Type B pancreatic cell (in vitro differentiated cells): ENCODE results near the gene PPP4R1. TPM values are rescaled to one million over a fixed set of nuclear protein-coding genes. Genes with fewer than 3 reads are reported as not detected.

Experiments used
- DNase-seq: peaks from one replicate; pipeline ENCODE4 v3.0.0; 2021; ENCODE audit warnings: mixed read lengths; ENCODE audit not compliant: unreplicated experiment; ENCODE audit errors: extremely low spot score
- H3K27ac Mint-ChIP-seq: 2 replicates; pipeline ENCODE4 v1.8.0; 2021; ENCODE audit warnings: mild to moderate bottlenecking, mixed read lengths
- H3K27me3 Mint-ChIP-seq: 2 replicates; pipeline ENCODE4 v1.8.0; 2021; ENCODE audit warnings: mixed read lengths
- H3K36me3 Mint-ChIP-seq: 2 replicates; pipeline ENCODE4 v1.8.0; 2021; ENCODE audit warnings: mixed read lengths
- H3K4me1 Mint-ChIP-seq: one replicate; pipeline ENCODE4 v1.8.0; 2021; ENCODE audit warnings: mixed read lengths; ENCODE audit not compliant: unreplicated experiment
- H3K4me3 Mint-ChIP-seq: 2 replicates; pipeline ENCODE4 v1.8.0; 2021; ENCODE audit warnings: mild to moderate bottlenecking, mixed read lengths
- H3K9me3 Mint-ChIP-seq: 2 replicates; pipeline ENCODE4 v1.8.0; 2021; ENCODE audit warnings: mixed read lengths
- total RNA-seq: library from RNA; stranded (reverse); gene quantifications from 2 replicates; pipeline ENCODE4 v1.2.1, GENCODE V29; 2021; ENCODE audit warnings: low replicate concordance
- TF ChIP-seq, protein P1 (sequence below): fragments of 200-600 bp; sonication (generic); conservative IDR thresholded peaks from 2 replicates; pipeline ENCODE4 v1.5.0; 2021; ENCODE audit warnings: antibody characterized with exemption, mild to moderate bottlenecking

PPP4R1 gene
- total RNA-seq, 1 donor from 2014 or later, result 109 TPM

DNA sequence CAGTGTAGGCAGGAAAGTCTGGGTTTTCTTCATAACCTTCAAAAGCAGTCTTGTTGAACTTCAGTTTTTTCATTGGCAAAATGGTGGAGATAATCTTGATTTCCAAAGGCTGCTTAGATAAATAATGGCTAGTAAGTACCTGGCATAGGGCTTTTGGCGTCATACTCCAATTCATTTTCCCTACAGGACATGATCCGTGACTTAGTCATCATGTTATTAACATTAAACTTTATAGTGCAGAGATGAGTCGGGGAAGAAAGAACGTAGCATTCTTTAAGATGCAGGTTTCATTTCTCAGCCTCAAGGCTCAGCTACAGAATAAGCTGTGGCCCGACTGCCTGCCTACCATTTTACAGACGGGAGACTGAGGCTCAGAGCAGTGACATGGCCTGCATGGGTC, 75.1 kb downstream of the PPP4R1 start:
- TF ChIP-seq, protein P1, sequence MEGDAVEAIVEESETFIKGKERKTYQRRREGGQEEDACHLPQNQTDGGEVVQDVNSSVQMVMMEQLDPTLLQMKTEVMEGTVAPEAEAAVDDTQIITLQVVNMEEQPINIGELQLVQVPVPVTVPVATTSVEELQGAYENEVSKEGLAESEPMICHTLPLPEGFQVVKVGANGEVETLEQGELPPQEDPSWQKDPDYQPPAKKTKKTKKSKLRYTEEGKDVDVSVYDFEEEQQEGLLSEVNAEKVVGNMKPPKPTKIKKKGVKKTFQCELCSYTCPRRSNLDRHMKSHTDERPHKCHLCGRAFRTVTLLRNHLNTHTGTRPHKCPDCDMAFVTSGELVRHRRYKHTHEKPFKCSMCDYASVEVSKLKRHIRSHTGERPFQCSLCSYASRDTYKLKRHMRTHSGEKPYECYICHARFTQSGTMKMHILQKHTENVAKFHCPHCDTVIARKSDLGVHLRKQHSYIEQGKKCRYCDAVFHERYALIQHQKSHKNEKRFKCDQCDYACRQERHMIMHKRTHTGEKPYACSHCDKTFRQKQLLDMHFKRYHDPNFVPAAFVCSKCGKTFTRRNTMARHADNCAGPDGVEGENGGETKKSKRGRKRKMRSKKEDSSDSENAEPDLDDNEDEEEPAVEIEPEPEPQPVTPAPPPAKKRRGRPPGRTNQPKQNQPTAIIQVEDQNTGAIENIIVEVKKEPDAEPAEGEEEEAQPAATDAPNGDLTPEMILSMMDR, result no peak
- Mint-ChIP-seq H3K4me1 (peaks cover 11% of the 10 kb centered on the region), H3K27me3 (no peaks in the 10 kb centered on the region), H3K4me3 (no peak overlapping the region), H3K36me3 (peaks cover 20% of the 10 kb centered on the region), H3K27ac (no peak overlapping the region), H3K9me3 (no peaks in the 10 kb centered on the region)
- no peak for DNase-seq

DNA sequence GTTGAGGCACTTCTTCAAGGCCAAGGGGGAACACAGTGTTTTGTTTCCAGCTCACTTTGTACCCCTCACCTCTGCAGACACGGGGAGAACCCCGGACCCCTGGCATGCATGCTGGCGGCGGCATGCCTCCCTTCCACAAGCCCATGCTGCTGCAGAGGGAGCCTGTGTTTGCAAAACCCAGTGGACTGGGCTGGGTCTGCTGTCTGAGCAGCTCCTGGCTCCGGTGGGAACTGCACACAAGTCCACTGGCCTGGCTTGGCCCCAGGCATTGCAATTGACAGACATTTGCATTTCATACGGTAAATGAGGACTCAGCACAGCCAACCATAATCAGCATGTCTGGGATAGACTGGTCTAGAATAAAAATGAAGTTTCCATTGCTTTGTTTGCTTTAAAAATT, 76.7 kb downstream of the PPP4R1 start:
- TF ChIP-seq, protein P1, result no peak
- Mint-ChIP-seq H3K9me3 (no peaks in the 10 kb centered on the region), H3K27ac (no peak overlapping the region), H3K36me3 (peaks cover 27% of the 10 kb centered on the region), H3K4me1 (peaks cover 11% of the 10 kb centered on the region), H3K27me3 (no peaks in the 10 kb centered on the region), H3K4me3 (no peak overlapping the region)
- DNase-seq, result no peak

DNA sequence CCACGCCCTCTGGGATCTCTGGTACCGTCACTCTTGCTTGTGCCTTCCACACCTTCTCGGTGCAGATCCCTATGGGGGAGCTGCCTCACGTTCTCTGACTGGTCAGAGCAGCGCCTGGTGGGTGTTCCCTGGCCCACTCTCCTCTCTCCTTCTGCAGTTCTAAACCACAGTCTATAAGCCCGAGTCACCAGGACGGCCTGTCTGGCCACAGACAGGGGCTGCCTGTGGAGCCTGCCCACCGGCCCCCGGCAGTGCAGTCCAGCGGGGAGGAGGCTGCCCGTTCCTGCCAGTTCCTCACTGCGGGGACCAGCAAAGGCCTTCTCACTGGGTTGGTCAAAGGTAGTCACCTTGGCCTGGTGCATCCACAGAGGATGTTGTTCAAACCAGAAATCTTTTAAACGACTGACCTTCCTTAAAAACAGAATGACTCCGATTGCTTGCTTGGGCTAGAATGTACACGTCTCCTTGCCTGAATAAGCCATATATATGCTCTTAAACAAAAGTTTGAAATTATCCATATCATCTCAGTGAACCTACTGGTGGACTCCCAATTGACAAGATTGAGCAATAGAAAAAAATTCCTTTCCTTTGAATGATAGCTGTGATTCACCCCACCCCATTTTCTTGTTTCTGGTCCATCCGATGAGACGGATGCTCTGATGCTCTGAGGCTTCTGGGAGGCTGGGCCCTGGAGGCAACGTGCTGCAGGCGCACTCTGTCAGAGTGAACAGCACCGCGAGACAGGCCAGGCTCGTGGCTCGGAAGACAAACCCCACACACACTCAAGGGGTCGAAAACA, 77.8 kb downstream of the PPP4R1 start:
- Mint-ChIP-seq H3K27ac (no peak overlapping the region), H3K4me1 (peaks cover 11% of the 10 kb centered on the region), H3K4me3 (peak overlapping the region; percentile 45), H3K36me3 (peaks cover 25% of the 10 kb centered on the region), H3K27me3 (no peaks in the 10 kb centered on the region), H3K9me3 (no peaks in the 10 kb centered on the region)
- DNase-seq, result no peak
- TF ChIP-seq, protein P1, result no peak

DNA sequence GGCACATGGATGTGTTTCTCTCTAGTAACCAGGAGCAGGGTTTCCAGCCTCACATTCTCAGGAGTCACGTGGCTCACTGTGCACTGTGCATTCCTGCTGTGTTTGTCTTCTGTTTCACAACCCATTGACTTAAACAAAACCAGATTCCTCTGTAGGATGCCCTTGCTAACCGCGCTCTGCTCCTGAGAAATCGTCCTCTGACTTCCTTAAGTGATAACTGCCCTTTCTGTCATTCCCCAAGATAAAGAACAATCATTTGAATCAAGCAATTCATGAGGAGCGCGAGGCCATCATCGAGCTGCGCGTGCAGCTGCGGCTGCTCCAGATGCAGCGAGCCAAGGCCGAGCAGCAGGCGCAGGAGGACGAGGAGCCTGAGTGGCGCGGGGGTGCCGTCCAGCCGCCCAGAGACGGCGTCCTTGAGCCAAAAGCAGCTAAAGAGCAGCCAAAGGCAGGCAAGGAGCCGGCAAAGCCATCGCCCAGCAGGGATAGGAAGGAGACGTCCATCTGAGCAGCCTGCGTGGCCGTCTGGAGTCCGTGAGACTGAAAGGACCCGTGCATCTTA, 78.8 kb downstream of the PPP4R1 start:
- H3K4me3 Mint-ChIP-seq, result peak overlapping the region; percentile 50
- no peak for DNase-seq
- H3K27me3 Mint-ChIP-seq, result no peaks in the 10 kb centered on the region
- no peaks in the 10 kb centered on the region for H3K9me3 Mint-ChIP-seq
- peak overlapping the region; percentile 70 for H3K27ac Mint-ChIP-seq
- H3K36me3 Mint-ChIP-seq, result peaks cover 24% of the 10 kb centered on the region
- TF ChIP-seq, protein P1, result no peak
- H3K4me1 Mint-ChIP-seq, result peaks cover 11% of the 10 kb centered on the region

DNA sequence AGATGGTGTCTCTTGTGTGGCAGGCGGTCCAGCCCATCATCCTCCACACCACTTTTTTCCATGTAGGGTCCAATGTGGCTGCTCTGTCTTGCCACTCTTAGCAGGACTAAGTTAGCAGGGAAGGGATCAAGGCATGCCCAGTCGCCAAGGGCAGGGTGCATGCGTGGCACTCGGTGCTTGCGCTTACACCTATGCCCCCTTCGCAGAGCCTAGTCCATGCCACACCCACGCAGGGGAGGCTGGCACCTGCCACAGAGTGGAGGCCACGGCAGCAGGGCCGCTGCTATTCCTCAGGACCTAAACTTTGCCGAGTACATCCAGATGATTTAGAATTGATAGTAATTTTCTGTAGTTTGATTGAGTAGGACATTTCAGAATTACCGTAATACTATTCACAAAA, 79.5 kb downstream of the PPP4R1 start:
- H3K4me3 Mint-ChIP-seq, result no peak overlapping the region
- H3K27ac Mint-ChIP-seq, result peak overlapping the region; percentile 70
- H3K36me3 Mint-ChIP-seq, result peaks cover 24% of the 10 kb centered on the region
- peaks cover 11% of the 10 kb centered on the region for H3K4me1 Mint-ChIP-seq
- H3K9me3 Mint-ChIP-seq, result no peaks in the 10 kb centered on the region
- H3K27me3 Mint-ChIP-seq, result no peaks in the 10 kb centered on the region
- TF ChIP-seq, protein P1, result no peak
- DNase-seq, result no peak
